ENCODE measurements around the gene PDK2.

The PDK2 gene

DNA sequence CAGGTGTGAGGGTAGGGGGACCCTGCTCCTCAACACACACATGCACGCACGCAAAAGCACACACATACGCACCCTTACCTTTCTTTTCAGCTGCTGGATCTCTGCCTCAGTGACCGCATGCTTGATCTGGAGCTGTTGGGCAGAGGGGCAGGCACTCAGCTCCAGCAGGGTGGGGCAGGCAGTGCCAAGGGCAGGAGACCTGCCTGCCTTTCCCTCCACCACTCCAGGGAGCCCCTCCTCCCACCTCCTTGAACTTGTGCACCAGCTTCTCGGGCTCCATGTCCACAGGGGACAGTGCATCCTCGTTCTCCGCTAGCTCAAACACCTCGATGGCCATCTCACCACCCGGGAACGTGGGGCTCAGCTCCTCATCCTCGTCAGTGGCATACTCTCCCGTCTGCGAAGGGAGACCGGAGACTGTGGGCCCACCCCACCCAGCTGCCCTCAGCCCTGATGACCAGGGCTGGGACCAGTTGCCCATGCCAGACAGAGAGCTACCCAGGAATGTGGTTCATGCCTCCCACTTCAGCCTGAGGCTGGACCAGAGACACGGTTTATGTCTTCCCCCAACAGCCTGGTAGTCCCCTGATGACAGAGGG is 44.1 kb downstream of the PDK2 start:
- peak in 1 of 4 experiments; percentile 31 for DNase-seq

DNA sequence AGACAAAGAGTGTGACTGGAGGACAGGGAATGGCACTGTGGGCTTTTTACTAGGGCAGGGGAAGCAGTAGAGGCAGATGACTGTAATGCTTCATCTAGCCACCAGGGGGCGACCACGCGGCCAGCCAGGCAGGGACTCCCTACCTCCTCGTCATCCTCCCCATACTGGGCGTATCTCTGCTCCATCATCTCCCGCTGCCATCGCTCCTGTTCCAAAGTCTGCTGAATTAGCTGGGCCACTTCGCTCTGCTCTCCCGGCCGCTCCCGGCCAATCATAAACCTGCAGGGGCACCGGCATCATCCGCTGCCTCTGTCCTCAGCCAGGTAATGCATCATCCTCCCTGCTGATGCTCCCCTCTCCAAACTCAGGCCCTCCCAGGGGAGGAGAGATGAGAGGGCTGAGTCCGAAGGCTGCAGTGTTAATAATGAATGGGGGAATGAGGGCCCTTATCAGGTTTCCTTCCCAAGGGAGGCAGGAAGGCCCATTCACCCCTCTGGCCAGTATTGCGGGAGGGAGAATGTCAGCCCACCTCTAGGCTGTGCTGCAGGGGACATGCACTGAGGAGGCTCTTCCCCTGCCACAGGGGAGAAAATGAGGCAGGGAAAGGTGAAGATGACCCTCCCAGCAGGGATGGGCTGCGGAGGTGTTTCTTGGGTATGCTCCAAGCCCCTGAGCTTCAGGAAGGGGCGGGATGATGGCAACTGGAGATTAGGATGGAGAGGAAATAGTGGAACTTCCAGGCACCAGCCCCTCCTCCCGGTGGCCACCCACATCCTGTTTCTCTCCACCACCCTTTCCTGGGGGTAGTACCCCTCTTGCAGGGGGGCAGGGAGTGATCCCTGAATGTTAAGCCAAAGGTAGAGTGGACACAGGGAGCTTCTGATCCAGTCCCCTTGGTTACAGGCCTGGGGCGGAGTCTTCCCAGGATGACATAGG is 45.1 kb downstream of the PDK2 start:
- DNase-seq = peak; percentile 79 to 86 (median 82)

DNA sequence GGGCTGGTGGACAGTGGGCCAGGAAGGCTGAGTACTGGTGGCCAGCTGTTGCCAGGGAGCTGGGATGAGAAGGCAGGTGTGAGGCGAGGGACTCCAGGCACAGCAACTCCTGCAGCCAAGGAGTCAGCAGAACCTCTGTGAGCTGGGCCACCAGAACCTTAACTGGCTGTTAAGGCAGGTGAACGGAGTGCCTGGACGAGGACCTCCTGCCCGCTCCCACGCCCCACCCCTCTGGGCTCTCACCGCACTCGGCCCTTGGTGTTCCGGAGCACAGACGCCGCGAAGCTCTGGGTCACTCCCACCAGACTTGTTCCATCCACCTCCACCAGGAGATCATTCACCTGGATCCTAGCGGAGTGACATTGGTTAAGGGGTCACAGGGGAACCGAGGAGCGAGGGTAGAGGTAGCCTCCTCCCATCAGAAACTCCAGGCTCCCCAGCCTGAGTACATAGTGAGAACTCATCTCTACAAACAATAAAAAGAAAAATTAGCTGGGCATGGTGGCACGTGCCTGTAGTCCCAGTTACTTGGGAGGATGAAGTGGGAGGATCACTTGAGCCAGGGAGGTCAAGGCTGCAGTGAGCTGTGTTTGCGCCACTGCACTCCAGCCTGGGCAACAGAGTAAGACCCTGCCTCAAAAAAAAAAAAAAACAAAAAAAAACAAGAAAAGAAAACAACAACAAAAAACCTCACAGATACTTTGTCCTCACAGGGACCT is 46.0 kb downstream of the PDK2 start:
- DNase-seq = no peak

- DNase-seq = no peak
Measured at GRCh38 chr17:50141745-50142110, 46.6 kb downstream of the PDK2 start.

GRCh38 chr17:50143461-50144176 is 48.5 kb downstream of the PDK2 start:
- DNase-seq = no peak

- DNase-seq = no peak
Measured at GRCh38 chr17:50144355-50144754, 49.2 kb downstream of the PDK2 start.

- no peak for DNase-seq
Measured at GRCh38 chr17:50144845-50145531, 49.8 kb downstream of the PDK2 start.

DNA sequence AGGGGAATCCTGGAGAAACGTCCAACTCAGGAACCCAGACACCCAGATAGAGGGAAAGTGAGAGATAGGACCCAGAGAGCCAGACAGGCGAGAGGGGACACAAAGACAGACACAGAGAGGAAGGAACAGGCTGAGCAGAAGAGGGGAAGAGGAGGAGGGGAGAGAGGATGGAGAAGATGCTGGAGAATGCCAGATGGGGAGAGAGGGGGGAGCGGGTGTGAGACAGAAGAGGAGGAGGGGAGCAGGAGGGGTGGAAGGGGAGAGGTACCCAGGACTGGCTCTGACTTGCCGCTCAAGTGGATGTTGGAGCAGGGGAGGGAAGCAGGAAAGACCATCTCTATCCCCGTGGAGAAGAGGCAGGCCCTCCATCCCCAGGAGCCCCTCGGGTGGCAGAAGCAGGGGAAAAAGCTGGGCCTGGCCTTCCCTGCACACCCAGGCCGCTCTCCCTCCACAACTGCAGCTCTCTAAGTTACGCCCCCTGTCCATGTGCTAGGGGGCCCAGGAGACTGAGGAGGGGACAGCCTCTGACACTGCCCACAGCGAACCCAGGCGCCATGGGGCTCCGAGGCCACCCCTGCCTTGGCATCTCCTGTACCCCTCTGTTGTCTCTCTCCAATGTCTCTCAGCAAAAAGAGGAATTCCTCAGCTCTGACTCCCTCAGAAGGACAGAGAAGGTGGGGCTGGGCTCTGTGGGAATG is 50.5 kb downstream of the PDK2 start:
- DNase-seq = no peak

GRCh38 chr17:50146230-50146926 is 51.2 kb downstream of the PDK2 start:
- DNase-seq = peak in 1 of 4 experiments; percentile 42

- DNase-seq = peak in 2 of 4 experiments; percentile 30 to 53
Measured at GRCh38 chr17:50146927-50147665, 51.9 kb downstream of the PDK2 start.

DNA sequence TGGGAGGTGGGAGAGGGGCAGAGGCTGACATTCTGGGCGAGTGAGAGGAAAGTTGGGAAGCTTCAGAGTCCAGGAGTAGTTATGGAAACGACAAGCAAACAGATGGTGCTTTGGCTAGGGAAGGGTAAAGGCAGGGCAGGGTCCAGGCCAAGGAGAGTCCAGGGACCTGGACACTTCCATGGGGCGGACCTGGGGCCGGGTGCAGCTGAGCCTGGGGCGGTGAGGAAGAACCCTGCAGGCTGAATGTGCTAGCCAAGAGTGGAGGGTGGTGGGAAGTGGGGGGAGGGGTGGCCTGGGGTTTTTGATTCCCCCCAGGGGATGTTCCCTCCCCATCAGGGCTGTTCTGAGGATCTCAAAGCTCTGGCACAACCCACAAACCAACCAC is 52.7 kb downstream of the PDK2 start:
- DNase-seq = peak in 2 of 4 experiments; percentile 51 to 52

- peak; percentile 86 to 94 (median 92) for DNase-seq
Measured at GRCh38 chr17:50148226-50149090, 53.3 kb downstream of the PDK2 start.

DNA sequence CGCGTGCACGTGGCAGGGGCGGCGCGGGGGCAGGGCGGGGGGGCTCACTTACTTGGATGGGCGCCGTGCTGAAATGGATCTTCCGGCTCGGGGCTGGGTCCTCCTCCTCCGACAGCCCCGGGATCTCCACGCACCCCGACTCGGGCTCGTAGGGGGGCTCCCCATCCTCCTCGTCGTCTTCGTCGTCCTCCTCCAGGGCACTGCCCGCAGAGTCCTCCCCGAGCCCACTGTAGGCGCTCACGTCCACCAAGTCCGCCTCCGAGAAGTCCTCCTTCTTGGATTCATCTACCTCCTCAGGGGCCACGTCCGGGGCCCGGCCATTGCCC is 53.9 kb downstream of the PDK2 start:
- DNase-seq = peak in 1 of 4 experiments; percentile 80

DNA sequence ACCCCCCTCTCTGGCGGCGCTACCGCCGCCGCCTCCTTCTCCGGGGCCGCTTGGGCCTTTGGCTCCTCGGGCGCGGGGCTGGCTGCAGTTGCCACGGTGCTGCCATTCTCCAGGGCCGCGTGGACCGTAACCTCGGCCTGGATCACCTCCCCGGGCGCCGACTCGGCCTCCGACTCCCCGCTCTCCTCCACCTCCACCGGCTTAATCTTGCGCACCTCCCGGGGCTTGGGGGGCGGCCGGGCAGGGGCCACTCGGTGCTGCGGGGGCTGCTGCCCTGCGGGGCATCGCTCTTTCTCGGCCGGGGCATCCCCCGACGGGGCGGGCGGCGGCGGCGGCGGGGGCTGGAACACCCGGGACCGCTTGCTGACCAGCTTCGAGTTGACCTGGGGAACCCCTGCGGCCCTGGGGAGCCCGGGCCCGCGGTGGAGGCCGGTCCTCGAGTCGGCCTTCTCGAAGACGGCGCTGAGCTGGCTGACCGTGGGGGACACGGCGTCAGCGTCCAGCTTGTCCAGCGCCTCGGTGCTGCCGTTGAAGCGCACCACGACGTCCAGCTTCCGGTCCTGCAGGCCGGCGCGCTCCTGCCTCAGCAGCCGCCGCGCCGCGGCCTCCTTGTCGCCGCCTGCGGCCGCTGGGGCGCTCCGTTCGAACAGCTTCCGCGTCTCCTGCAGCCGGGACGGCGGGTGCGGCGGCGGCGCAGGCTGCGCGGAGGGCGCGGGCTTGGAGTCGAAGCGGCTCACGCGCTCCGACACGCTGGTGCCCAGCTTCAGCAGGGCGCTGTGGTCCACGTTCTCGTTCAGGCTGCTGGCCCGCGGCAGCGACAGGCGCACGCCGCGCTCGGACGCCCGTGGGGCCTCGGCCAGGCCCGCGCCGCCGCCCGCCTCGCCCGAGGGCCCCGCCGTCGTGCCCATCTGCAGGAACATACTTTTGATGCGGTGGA is 54.5 kb downstream of the PDK2 start:
- peak; percentile 65 to 84 (median 74) for DNase-seq

DNA sequence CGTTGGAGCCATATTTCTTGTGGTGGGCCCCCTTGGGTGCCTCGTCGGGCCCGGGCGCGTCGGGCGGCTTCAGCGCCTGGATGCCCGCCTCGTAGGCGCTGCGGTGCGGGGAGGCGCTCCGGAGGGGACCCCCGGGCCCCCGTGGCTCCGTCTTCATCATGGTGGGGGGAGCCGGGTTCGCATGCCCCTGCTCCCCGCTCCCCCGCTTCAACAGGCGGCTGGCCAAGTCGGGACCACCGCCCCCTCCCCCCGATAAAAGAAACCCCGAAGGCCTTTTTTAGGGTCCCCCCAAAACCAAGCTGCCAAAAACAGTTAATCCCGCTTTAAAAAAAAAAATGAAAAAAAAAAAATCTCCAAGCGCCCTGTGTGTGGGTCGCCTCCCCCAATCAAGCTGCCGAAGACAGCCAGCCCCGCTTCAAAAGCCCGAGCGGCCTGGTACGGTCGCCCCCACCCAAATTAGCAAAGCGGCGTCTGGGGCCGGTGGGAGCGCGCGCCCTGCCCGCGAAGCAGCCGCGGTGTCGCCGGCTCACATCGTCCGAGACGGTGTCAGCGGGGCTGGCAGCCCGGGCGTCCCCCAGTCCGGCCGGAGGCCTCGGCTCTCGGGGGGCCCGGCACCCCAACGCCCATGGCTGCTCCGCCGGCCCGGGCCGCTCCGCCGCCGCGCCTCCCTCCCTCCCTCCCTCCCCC is 55.3 kb downstream of the PDK2 start, which contains the start of gene PPP1R9B:
PPP1R9B (minus strand) TSS at position 324 of the 687 bp plus-strand sequence; CDS start at position 160, 164 bp downstream.
- DNase-seq = no peak

- peak; percentile 93 to 97 (median 95) for DNase-seq
Measured at GRCh38 chr17:50151041-50151936, 56.1 kb downstream of the PDK2 start.

Measured in suppressor macrophage (primary cell).